GM18951 (cell line): ENCODE results near the gene ADCY1.

Experiments used
- POLR2A ChIP-seq: IDR thresholded peaks from 4 replicates; pipeline ENCODE4 v1.6.1; 2011; ENCODE audit warnings: mild to moderate bottlenecking; ENCODE audit not compliant: insufficient read length, insufficient read depth; ENCODE audit errors: extremely low read depth
- in situ Hi-C: fragments of 300-500 bp; cut with MboI; formaldehyde crosslinking; loops from one replicate; pipeline ENCODE4 v1.12.0; 2022; ENCODE audit warnings: low sequenced_read_pairs, mixed read lengths, inconsistent platforms; ENCODE audit not compliant: unreplicated experiment

The ADCY1 gene

GRCh38 chr7:45647967-45648670 lies 74.0 kb downstream of the ADCY1 start:
- in situ Hi-C loops, result no loop called here
- no peak for TF ChIP-seq POLR2A

GRCh38 chr7:45648671-45648995 lies 74.5 kb downstream of the ADCY1 start:
- in situ Hi-C loops, result no loop called here
- TF ChIP-seq POLR2A, result no peak

GRCh38 chr7:45649560-45650346 lies 75.6 kb downstream of the ADCY1 start:
- in situ Hi-C loops, result no loop called here
- no peak for TF ChIP-seq POLR2A

DNA sequence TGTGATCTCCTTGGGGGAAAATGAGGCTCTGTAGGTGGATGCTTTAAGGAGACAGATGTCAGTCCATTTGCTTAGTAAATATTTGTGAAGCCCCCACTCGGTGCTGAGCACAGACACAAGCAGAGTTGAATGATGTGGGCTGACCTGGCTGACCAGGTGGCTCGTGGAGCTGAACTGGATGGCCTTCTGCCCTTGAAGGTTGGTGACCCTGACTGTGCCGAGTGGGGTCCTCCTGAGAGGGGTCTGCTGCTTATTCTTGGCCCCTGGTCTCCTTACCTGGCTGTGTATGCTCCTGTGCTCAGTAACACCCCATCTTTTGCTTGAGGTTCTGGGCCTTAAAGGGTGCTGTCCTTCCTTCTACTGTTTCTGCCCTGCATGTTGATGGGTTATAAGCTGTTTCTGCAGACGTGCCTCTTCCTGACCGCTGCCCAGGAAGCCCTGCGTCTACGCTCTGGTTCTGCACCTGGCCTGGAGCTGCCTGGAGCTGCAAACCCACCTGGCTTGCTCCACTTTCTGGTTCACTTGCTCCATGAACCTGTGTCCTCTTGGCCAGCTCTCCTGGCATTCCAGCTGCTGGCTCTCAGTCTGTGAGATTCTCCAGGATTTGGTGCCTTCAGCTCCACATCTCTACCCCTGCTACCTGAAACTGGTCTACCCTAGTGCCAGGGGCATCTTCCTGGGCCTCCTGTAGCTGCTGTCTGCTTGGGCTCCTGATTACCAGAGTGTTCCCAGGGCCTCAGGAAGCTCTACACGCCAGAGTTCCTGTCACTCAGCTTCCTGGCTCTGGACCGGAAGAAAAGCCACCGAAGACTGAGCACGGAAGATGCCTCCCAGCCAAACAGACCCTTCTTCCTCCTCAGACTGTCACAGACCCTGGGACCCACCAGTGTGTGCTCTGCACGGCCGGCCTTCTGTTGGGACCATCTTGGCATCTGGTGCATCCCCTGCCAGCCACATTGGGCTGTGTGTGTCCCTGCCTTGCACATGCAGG lies 76.5 kb downstream of the ADCY1 start:
- in situ Hi-C loops, result no loop called here
- no peak for TF ChIP-seq POLR2A

GRCh38 chr7:45651540-45651939 lies 77.4 kb downstream of the ADCY1 start:
- TF ChIP-seq POLR2A, result no peak
- in situ Hi-C loops, result no loop called here

GRCh38 chr7:45652630-45653029 lies 78.5 kb downstream of the ADCY1 start:
- in situ Hi-C loops, result no loop called here

GRCh38 chr7:45653209-45653907 lies 79.2 kb downstream of the ADCY1 start:
- in situ Hi-C loops, result no loop called here
- TF ChIP-seq POLR2A, result no peak

More at GRCh38 chr7:45652630-45653029, 78.5 kb downstream of the ADCY1 start:
- TF ChIP-seq POLR2A, result no peak

DNA sequence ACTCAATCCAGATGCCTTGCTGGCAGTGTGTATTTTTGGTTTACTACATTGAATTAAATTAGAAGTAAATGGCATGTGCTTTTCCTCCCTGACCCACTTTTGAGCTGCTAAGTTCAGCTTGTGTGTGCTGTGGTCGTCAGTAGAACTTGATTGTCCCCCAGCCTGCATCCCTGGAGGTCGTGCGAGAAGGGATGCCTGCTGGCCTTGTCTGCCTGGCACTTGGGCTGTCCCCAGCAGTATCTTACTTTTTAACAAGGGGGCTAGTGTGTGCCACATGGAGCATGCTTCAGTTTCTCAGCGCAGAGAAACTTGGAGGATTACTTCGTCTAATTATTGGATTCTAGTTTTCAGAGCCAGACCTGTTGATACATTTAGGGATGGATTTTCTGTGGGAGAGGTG lies 80.2 kb downstream of the ADCY1 start:
- in situ Hi-C loops, result no loop called here
- no peak for TF ChIP-seq POLR2A

GRCh38 chr7:45655539-45655938 lies 81.4 kb downstream of the ADCY1 start:
- TF ChIP-seq POLR2A, result no peak
- in situ Hi-C loops, result no loop called here

DNA sequence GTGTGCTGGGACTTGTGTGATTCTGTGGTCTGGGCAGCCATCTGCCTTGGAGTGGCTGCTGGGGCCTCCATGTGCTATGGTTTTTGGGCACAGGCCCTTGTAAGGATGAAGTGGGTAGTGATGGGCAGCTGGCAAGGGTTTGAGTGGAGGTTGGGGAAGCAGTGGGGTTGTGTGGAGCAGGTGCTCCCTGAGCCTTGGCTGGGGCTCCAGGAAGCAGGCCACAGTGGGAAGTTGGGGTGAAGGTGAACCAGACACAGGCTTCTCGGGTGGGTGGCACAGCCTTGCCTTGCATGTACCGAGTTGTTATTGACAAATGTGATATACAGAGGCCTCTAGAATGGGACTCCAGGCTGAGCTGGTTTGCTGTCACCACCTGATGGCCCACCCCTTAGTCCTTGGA lies 82.3 kb downstream of the ADCY1 start:
- no peak for TF ChIP-seq POLR2A
- in situ Hi-C loops, result no loop called here

DNA sequence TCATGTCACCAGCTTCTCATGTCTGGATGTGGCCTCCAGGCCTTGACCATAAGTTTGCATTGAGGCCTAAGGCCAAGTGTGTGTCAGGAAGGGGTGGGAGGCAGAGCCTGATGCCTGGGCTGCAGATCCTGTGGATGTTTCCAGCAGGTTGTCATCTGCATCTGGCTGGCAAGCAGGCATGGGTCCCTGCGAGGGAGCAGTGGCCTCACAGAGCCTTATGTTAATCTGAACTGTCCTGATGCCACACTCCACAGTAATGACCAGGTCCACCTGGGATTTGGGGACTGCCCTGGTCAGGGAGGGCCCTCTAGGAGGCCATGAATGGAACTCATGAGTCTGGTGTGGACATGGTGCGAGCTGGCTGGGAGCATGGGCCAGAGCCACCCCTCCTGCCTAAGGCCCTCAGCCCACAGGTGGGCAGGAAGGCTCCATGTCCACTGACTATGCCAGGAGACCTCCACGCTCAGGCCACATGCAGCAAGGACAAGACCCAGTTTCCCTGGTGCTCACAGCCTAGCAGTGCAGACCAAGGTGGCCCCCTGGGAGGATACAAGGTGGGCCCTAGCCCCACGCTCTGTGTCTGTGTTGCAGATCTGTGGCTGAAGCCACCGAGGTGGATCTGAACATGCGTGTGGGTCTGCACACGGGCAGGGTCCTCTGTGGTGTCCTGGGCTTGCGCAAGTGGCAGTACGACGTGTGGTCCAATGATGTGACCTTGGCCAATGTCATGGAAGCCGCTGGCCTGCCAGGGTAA lies 83.1 kb downstream of the ADCY1 start:
- TF ChIP-seq POLR2A, result no peak

DNA sequence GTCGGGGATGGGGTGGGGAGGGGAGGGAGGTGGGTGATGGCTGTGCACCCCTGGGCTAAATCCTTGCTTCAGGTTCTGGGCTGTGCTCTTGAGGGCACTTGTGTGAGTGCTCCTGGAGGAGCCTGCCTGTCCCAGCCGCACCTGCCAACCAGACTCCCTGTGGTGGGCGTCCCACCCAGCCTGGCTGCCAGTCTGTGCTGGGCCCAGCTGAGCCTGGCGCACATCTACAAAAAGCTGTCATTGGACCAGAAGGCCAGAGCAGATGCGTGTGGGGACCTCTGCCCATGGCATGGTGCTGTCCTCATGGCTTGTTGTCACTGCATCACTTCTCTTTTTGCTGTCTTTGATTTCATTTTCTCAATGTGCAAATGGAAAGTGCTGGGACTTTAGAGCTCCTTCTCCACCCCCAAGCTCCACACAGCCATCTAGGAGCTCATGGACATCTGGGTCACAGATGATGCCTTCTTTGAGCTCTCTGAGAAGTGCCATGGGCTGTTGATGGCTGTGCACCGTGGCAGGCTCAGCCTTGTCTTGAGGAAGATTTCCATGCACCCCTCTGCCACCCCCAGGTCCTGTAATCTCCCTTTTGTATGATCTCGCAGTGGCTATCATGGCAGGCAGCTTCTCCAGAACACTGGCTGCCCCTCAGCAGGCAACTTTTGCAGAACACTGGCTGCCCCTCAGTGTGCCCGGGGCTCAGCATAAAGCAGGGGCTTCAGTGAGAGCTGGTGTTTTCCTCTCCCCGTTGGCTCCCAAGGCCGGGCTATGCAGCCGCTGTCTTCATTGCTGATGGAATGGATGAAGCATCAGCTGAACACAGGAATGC lies 83.9 kb downstream of the ADCY1 start:
- in situ Hi-C loops, result no loop called here
- no peak for TF ChIP-seq POLR2A

More for the DNA sequence above, 83.1 kb downstream of the ADCY1 start:
- in situ Hi-C loops, result no loop called here
